Psoas muscle (tissue), 8 donors: ENCODE results near the gene SMURF1. TPM values are rescaled to one million over a fixed set of nuclear protein-coding genes. Genes with fewer than 3 reads are reported as not detected.
"Not testable (repeated sequence)": the region's sequence is repeated elsewhere in the genome, so short reads cannot be mapped to it uniquely, and the experiment has no call there.

Experiments
- ATAC-seq, 4 donors: fragments of 200-7000 bp; cut with Tn5 transposase; one replicate each; pipeline ENCODE4 v1.9.1; 2020; ENCODE audit warnings: moderate library complexity in 3 of 4, mild to moderate bottlenecking in 2 of 4
- DNase-seq, 2 donors: peaks; one replicate each; pipeline ENCODE4 v3.0.0-alpha.2; 2020
- H3K27ac ChIP-seq: fragments of 200-600 bp; one replicate; pipeline ENCODE4 v1.8.0; 2022
- H3K27me3 ChIP-seq, 3 donors: fragments of 200-600 bp in 1 of 3; one replicate each; pipeline versions ENCODE4 v1.6.1 to v1.8.0; 2013 to 2022; ENCODE audit warnings: low read length in 2 of 3, mild to moderate bottlenecking in 2 of 3, moderate library complexity in 1 of 3; ENCODE audit not compliant: insufficient read depth in 3 of 3
- H3K36me3 ChIP-seq, 2 donors: fragments of 200-600 bp in 1 of 2; one replicate each; pipeline versions ENCODE4 v1.6.1 to v1.8.0; 2013 to 2022; ENCODE audit warnings: low read depth in 1 of 2, mild to moderate bottlenecking in 1 of 2, moderate library complexity in 1 of 2; ENCODE audit not compliant: insufficient read depth in 1 of 2
- H3K4me1 ChIP-seq: fragments of 200-600 bp; one replicate; pipeline ENCODE4 v1.8.0; 2022
- H3K4me3 ChIP-seq: fragments of 200-600 bp; one replicate; pipeline ENCODE4 v1.8.0; 2022; ENCODE audit warnings: mild to moderate bottlenecking
- H3K9me3 ChIP-seq: fragments of 200-600 bp; one replicate; pipeline ENCODE4 v1.8.0; 2022
- WGBS, 3 donors: extraction: QIAGEN DNeasy Blood & Tissue Kit; methylation state at CpG; one replicate each; pipeline versions ENCODE4 v1.1.6 to v1.1.7; 2013; 5-methylcytosine and 5-hydroxymethylcytosine counted together
- intact Hi-C, 2 donors: fragments of 100-400 bp; cut with DNase I; formaldehyde crosslinking; loops; one replicate each; pipeline versions ENCODE4 v1.11.0 to v1.14.2; 2022
- polyA plus RNA-seq, 3 donors: library from polyadenylated mRNA; stranded (reverse); fragments of 200-250 nt; gene quantifications; one replicate each; pipeline ENCODE4 v1.2.3, GENCODE V29; 2013
- total RNA-seq, 4 donors: library from RNA; stranded (reverse); fragmentation: NEBNext Ultra II Directional in 2 of 4; extraction: Animal tissue kit (Norgen Biotek cat#: 25700) in 2 of 4; gene quantifications; one replicate each; pipeline versions ENCODE4 v1.2.1 to v1.2.4, GENCODE V29; 2021 to 2023
- TF ChIP-seq, protein P1 (sequence below): fragments of 200-600 bp; IDR thresholded peaks from one replicate; pipeline ENCODE4 v1.8.0; 2022; ENCODE audit warnings: antibody characterized with exemption
- donor health status: healthy with polysubstance abuse.
- donor health status: DM: no; HTN: no; CAD: no; lungs with moderate emphysema.
- donor health status: Bipolar disorder and iron deficiency.
- donor health status: healthy.
- donor health status: DM: yes; HTN: yes; CAD: no.
- donor health status: DM: no; HTN: no; CAD: no.
- donor health status: DM: no; HTN: no; CAD: no.
- donor health status: DM: yes; HTN: yes; CAD: no.

SMURF1 gene
- total and polyA plus RNA-seq, 7 donors = 5.8 to 16.9 (median 10.2) TPM

GRCh38 chr7:99108613-99109012 is 35.3 kb downstream of the SMURF1 start:
- Histone ChIP-seq H3K4me1 (peaks cover 59% of the 10 kb centered on the region), H3K27me3 (no peaks in the 10 kb centered on the region), H3K4me3 (no peak overlapping the region), H3K36me3 (no peaks in the 10 kb centered on the region), H3K27ac (no peak overlapping the region), H3K9me3 (no peaks in the 10 kb centered on the region)
- TF ChIP-seq, protein P1, sequence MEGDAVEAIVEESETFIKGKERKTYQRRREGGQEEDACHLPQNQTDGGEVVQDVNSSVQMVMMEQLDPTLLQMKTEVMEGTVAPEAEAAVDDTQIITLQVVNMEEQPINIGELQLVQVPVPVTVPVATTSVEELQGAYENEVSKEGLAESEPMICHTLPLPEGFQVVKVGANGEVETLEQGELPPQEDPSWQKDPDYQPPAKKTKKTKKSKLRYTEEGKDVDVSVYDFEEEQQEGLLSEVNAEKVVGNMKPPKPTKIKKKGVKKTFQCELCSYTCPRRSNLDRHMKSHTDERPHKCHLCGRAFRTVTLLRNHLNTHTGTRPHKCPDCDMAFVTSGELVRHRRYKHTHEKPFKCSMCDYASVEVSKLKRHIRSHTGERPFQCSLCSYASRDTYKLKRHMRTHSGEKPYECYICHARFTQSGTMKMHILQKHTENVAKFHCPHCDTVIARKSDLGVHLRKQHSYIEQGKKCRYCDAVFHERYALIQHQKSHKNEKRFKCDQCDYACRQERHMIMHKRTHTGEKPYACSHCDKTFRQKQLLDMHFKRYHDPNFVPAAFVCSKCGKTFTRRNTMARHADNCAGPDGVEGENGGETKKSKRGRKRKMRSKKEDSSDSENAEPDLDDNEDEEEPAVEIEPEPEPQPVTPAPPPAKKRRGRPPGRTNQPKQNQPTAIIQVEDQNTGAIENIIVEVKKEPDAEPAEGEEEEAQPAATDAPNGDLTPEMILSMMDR = no peak
- 36 to 69% (median 41%) methylated on average over 4 of the region's 4 CpGs for WGBS, 3 donors
- peak in 1 of 4 donors; percentile 21 for ATAC-seq
- intact Hi-C loops = no loop called here
- DNase-seq = no peak

DNA sequence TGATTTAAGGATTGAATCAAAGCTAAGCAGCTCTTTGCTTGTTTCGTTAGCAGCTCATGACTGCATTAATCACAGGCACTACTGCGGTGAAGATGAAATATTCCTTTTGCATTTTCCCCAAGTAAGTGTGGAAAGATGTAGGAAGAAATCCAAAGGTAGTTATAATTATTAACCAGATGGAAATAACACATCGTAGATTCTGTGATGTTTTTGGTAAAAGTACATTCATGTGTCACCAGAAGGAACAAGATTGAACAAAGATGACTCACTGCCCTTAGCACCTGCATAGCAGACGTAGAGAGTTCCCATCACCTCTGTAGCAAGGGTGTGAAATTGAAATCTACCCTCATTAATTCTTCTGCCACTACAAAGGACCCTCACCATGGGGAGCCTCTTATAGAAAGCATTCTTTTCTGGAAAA is 37.1 kb downstream of the SMURF1 start:
- WGBS, 3 donors = 82 to 90% (median 89%) methylated on average over 4 of the region's 4 CpGs
- Histone ChIP-seq H3K4me1 (peaks cover 54% of the 10 kb centered on the region), H3K9me3 (no peaks in the 10 kb centered on the region), H3K36me3 (no peaks in the 10 kb centered on the region), H3K27ac (no peak overlapping the region), H3K4me3 (no peak overlapping the region), H3K27me3 (no peaks in the 10 kb centered on the region)
- TF ChIP-seq, protein P1 = no peak
- no peak for DNase-seq
- intact Hi-C loops = no loop called here
- no peak for ATAC-seq

DNA sequence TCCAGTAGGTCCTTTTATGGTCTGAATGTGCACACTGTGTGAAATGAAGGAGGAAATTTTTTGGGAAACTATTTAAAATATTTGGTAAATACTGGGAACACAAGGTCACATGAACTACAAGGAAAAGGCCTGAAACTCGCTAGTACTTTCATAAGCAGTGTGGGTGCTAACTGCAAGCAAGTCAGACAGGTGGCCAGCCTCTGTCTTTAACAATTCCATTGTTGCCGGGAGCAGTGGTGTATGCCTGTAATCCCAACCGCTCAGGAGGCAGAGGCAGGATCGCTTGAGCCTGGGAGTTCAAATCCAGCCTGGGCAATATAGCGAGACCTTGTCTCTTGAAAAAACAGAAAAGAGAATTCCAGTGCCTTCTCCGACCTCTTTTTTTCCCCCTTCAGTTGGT is 37.5 kb downstream of the SMURF1 start:
- H3K4me1 ChIP-seq = peaks cover 52% of the 10 kb centered on the region
- no peak for ATAC-seq

GRCh38 chr7:99105756-99106155 is 38.2 kb downstream of the SMURF1 start:
- H3K27me3 ChIP-seq = no peaks in the 10 kb centered on the region
- no peak overlapping the region for H3K4me3 ChIP-seq
- peaks cover 52% of the 10 kb centered on the region for H3K4me1 ChIP-seq
- intact Hi-C loops = no loop called here
- H3K36me3 ChIP-seq = no peaks in the 10 kb centered on the region
- no peak for DNase-seq
- WGBS, 3 donors = 73 to 83% (median 76%) methylated on average over 3 of the region's 3 CpGs
- no peak for ATAC-seq
- TF ChIP-seq, protein P1 = no peak
- no peaks in the 10 kb centered on the region for H3K9me3 ChIP-seq
- H3K27ac ChIP-seq = no peak overlapping the region

More for the DNA sequence above, 37.5 kb downstream of the SMURF1 start:
- intact Hi-C loops = no loop called here
- Histone ChIP-seq H3K4me3 (no peak overlapping the region), H3K36me3 (no peaks in the 10 kb centered on the region), H3K9me3 (no peaks in the 10 kb centered on the region), H3K27me3 (no peaks in the 10 kb centered on the region), H3K27ac (no peak overlapping the region)
- DNase-seq = no peak
- 77 to 83% (median 81%) methylated on average over 6 of the region's 6 CpGs for WGBS, 3 donors
- TF ChIP-seq, protein P1 = no peak

- Histone ChIP-seq H3K4me1 (peaks cover 43% of the 10 kb centered on the region), H3K4me3 (no peak overlapping the region), H3K36me3 (no peaks in the 10 kb centered on the region), H3K27ac (no peak overlapping the region), H3K27me3 (no peaks in the 10 kb centered on the region), H3K9me3 (no peaks in the 10 kb centered on the region)
- ATAC-seq = no peak
- TF ChIP-seq, protein P1 = no peak
- WGBS, 3 donors = 97 to 99% (median 97%) methylated on average over 3 of the region's 3 CpGs
- no peak for DNase-seq
- intact Hi-C loops = no loop called here
These were observed 39.3 kb downstream of the SMURF1 start for GRCh38 chr7:99104631-99105030.

DNA sequence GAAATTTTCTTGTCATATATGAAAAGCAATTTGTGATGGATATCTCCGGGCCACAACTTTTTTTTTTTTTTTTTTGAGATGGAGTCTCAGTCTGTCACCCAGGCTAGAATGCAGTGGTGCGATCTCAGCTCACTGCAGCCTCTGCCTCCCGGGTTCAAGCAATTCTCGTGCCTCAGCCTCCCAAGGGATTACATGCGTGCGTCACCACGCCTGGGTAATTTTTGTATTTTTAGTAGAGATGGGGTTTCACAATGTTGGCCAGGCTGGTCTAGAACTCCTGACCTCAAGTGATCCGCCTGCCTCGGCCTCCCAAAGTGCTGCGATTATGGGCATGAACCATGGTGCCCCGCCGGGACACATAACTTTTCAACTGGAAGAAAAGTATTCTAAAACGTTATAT is 40.1 kb downstream of the SMURF1 start:
- 80 to 89% (median 84%) methylated on average over 13 of the region's 13 CpGs for whole genome bisulfite sequencing, 3 donors

More for the DNA sequence above, 40.1 kb downstream of the SMURF1 start:
- H3K27me3 ChIP-seq, H3K4me3 ChIP-seq, DNase-seq, H3K27ac ChIP-seq, H3K36me3 ChIP-seq, intact Hi-C loops, ATAC-seq, H3K9me3 ChIP-seq: not testable (repeated sequence)
- peaks cover 35% of the 10 kb centered on the region for H3K4me1 ChIP-seq
